DOHH2 (cell line): ENCODE data around the gene CCDC120.

Experiments
- H3F3A ChIP-seq: fragments of 200-600 bp; sonication (generic), shearing (Covaris generic); 2 replicates; pipeline ENCODE4 v1.6.0; 2016; ENCODE audit warnings: antibody characterized with exemption, mild to moderate bottlenecking; ENCODE audit not compliant: control insufficient read depth, insufficient read depth
- H3K27ac ChIP-seq: fragments of 200-600 bp; sonication (generic); 2 replicates; pipeline ENCODE4 v1.5.1; 2014; ENCODE audit warnings: low read depth, mild to moderate bottlenecking, low read length, moderate library complexity
- H3K27me3 ChIP-seq: fragments of 200-600 bp; sonication (generic); 2 replicates; pipeline ENCODE4 v1.6.1; 2014; ENCODE audit warnings: mild to moderate bottlenecking, low read length, mixed read lengths; ENCODE audit not compliant: control insufficient read depth
- H3K36me3 ChIP-seq: fragments of 200-600 bp; sonication (generic); 2 replicates; pipeline ENCODE4 v1.6.1; 2014; ENCODE audit warnings: mild to moderate bottlenecking, low read length, moderate library complexity, mixed read lengths; ENCODE audit not compliant: control insufficient read depth
- H3K4me1 ChIP-seq: fragments of 200-600 bp; sonication (generic); 2 replicates; pipeline ENCODE4 v1.6.1; 2014; ENCODE audit warnings: mild to moderate bottlenecking, low read length, mixed read lengths; ENCODE audit not compliant: control insufficient read depth
- H3K4me2 ChIP-seq: fragments of 200-600 bp; sonication (generic); 2 replicates; pipeline ENCODE4 v1.6.0; 2014; ENCODE audit warnings: mild to moderate bottlenecking, low read length, moderate library complexity
- H3K4me3 ChIP-seq: fragments of 200-600 bp; sonication (generic); 2 replicates; pipeline ENCODE4 v1.5.1; 2014; ENCODE audit warnings: mild to moderate bottlenecking, low read length, mixed read lengths
- H3K79me2 ChIP-seq: fragments of 200-600 bp; sonication (generic); 2 replicates; pipeline ENCODE4 v1.6.1; 2014; ENCODE audit warnings: mild to moderate bottlenecking, low read length, mixed read lengths; ENCODE audit not compliant: control insufficient read depth
- H3K9me2 ChIP-seq: fragments of 200-600 bp; sonication (generic); replicated peaks from 2 replicates; pipeline ENCODE4 v1.6.1; 2014; ENCODE audit warnings: mild to moderate bottlenecking, low read length, mixed read lengths; ENCODE audit not compliant: control insufficient read depth
- H3K9me3 ChIP-seq: fragments of 200-600 bp; sonication (generic); 2 replicates; pipeline ENCODE4 v1.6.1; 2014; ENCODE audit warnings: antibody characterized with exemption, low read length, mixed read lengths; ENCODE audit not compliant: control insufficient read depth, insufficient read depth
- H4K20me1 ChIP-seq: fragments of 200-600 bp; sonication (generic); 2 replicates; pipeline ENCODE4 v1.6.0; 2014; ENCODE audit warnings: low read depth, mild to moderate bottlenecking, antibody characterized with exemption, low read length, moderate library complexity; ENCODE audit not compliant: control insufficient read depth, insufficient read depth
- EZH2phosphoT487 ChIP-seq: fragments of 200-600 bp; sonication (generic); IDR thresholded peaks from 2 replicates; pipeline ENCODE4 v1.6.1; 2017; ENCODE audit warnings: borderline replicate concordance, mild to moderate bottlenecking, antibody characterized with exemption, low read length, moderate library complexity, mixed read lengths
- TF ChIP-seq, protein P1 (sequence below): fragments of 200-600 bp; sonication (generic); IDR thresholded peaks from one replicate; pipeline ENCODE4 v1.5.1; 2014; ENCODE audit warnings: antibody characterized with exemption, mild to moderate bottlenecking, low read depth, low read length; ENCODE audit not compliant: poor library complexity, severe bottlenecking

Gene CCDC120

DNA sequence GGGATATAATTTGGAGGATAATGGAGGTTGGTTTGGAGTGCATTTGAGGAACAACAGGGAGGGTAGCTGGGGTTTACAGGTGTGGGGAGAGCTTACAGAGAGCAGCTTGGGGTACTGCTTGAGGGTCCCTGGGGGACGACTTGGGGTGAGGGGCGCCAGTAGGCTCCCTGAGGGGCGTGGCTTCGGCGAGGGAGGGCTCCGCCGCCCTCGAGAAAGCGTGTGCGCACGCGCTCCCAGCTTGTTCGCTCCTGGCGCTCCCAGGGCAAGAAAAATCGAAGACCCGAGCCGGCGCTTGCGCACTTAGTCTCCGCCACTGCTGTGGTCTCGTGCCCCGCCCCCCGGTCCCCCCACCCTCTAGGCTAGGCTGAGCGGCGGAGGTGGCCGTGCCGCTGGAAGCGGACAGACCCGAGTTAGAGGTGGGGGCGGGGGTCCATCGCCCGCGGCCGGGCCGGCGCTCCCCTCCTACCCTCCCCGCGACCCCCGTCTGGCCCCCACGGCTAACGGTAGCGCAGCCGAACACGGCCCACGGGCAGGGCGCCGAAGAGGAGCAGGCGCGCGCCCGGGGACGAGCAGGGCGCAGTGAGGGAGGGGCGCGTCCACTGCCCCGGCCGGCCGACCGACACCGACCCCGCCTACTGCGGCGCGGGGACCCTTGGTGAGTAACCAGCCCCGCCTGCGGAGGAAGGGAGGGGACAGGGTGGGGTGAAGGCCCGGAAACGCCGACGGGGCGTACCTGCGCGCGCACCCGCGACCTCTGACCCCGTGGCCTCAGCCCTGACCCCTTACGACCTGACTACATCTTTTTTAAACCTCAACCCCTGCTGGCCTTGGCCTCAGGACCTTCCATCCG, 5.4 kb upstream of the CCDC120 start:
- Histone ChIP-seq H3K4me1 (no peaks in the 10 kb centered on the region), H3F3A (no peaks in the 10 kb centered on the region), H3K27me3 (peaks cover 23% of the 10 kb centered on the region), H3K36me3 (no peaks in the 10 kb centered on the region), H4K20me1 (no peaks in the 10 kb centered on the region), H3K4me3 (no peak overlapping the region), H3K9me2 (no peaks in the 10 kb centered on the region), H3K79me2 (no peaks in the 10 kb centered on the region), H3K4me2 (no peak overlapping the region; the same call in 1 of the 2 replicates), H3K27ac (no peak overlapping the region), H3K9me3 (no peaks in the 10 kb centered on the region)
- TF ChIP-seq EZH2phosphoT487 = no peak
- TF ChIP-seq, protein P1, sequence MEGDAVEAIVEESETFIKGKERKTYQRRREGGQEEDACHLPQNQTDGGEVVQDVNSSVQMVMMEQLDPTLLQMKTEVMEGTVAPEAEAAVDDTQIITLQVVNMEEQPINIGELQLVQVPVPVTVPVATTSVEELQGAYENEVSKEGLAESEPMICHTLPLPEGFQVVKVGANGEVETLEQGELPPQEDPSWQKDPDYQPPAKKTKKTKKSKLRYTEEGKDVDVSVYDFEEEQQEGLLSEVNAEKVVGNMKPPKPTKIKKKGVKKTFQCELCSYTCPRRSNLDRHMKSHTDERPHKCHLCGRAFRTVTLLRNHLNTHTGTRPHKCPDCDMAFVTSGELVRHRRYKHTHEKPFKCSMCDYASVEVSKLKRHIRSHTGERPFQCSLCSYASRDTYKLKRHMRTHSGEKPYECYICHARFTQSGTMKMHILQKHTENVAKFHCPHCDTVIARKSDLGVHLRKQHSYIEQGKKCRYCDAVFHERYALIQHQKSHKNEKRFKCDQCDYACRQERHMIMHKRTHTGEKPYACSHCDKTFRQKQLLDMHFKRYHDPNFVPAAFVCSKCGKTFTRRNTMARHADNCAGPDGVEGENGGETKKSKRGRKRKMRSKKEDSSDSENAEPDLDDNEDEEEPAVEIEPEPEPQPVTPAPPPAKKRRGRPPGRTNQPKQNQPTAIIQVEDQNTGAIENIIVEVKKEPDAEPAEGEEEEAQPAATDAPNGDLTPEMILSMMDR = no peak

GRCh38 chrX:49054073-49054762, 4.6 kb upstream of the CCDC120 start:
- H3K36me3 ChIP-seq = no peaks in the 10 kb centered on the region
- H3K4me3 ChIP-seq = no peak overlapping the region
- no peaks in the 10 kb centered on the region for H3K79me2 ChIP-seq
- H4K20me1 ChIP-seq = no peaks in the 10 kb centered on the region
- no peak overlapping the region for H3K27ac ChIP-seq
- no peaks in the 10 kb centered on the region for H3K4me1 ChIP-seq
- no peak for TF ChIP-seq EZH2phosphoT487
- TF ChIP-seq, protein P1 = no peak
- no peaks in the 10 kb centered on the region for H3K9me2 ChIP-seq
- H3K27me3 ChIP-seq = peaks cover 23% of the 10 kb centered on the region
- no peaks in the 10 kb centered on the region for H3K9me3 ChIP-seq
- no peak overlapping the region for H3K4me2 ChIP-seq
- H3F3A ChIP-seq = no peaks in the 10 kb centered on the region

- no peaks in the 10 kb centered on the region for H3K79me2 ChIP-seq
- no peaks in the 10 kb centered on the region for H3F3A ChIP-seq
- H3K27me3 ChIP-seq = peaks cover 6% of the 10 kb centered on the region
- no peaks in the 10 kb centered on the region for H3K4me1 ChIP-seq
- TF ChIP-seq, protein P1 = no peak
- TF ChIP-seq EZH2phosphoT487 = no peak
- no peaks in the 10 kb centered on the region for H4K20me1 ChIP-seq
- H3K4me3 ChIP-seq = no peak overlapping the region
- H3K4me2 ChIP-seq = no peak overlapping the region
- H3K36me3 ChIP-seq = no peaks in the 10 kb centered on the region
- no peaks in the 10 kb centered on the region for H3K9me2 ChIP-seq
- no peaks in the 10 kb centered on the region for H3K9me3 ChIP-seq
- H3K27ac ChIP-seq = no peak overlapping the region
Measured at GRCh38 chrX:49059201-49059600, 402 bp downstream of the CCDC120 start.
